HFFc6 (cell line): ENCODE data around the gene HADHA. TPM values are rescaled to one million over a fixed set of nuclear protein-coding genes. Genes with fewer than 3 reads are reported as not detected.

ENCODE experiments used
- DNase-seq: peaks from one replicate; pipeline ENCODE4 v3.0.0-alpha.2; 2018
- H3K27ac Mint-ChIP-seq: 2 replicates; pipeline ENCODE4 v1.8.0; 2020; ENCODE audit warnings: mild to moderate bottlenecking, mixed read lengths
- H3K27me3 Mint-ChIP-seq: 2 replicates; pipeline ENCODE4 v1.8.0; 2021; ENCODE audit warnings: mild to moderate bottlenecking, moderate library complexity, mixed read lengths; ENCODE audit not compliant: insufficient read depth
- H3K36me3 Mint-ChIP-seq: 2 replicates; pipeline ENCODE4 v1.8.0; 2021; ENCODE audit warnings: low read depth, mixed read lengths
- H3K4me1 Mint-ChIP-seq: 2 replicates; pipeline ENCODE4 v1.8.0; 2020; ENCODE audit warnings: low read depth, mixed read lengths
- H3K4me3 Mint-ChIP-seq: 2 replicates; pipeline ENCODE4 v1.8.0; 2020; ENCODE audit warnings: mild to moderate bottlenecking, moderate library complexity, mixed read lengths
- H3K9me3 Mint-ChIP-seq: 2 replicates; pipeline ENCODE4 v1.8.0; 2020; ENCODE audit warnings: mild to moderate bottlenecking, mixed read lengths
- total RNA-seq, 6 experiments: library from RNA; stranded (reverse); fragmentation: NEBNext Ultra II Directional; extraction: Animal tissue kit (Norgen Biotek cat#: 25700); gene quantifications; 2 replicates in 1 of 6; 3 replicates in 5 of 6; pipeline ENCODE4 v1.2.3, GENCODE V29; 2021
- TF ChIP-seq, protein P1 (sequence below): fragments of 200-600 bp; sonication (generic); IDR thresholded peaks from 2 replicates; pipeline ENCODE4 v1.5.0; 2021; ENCODE audit warnings: antibody characterized with exemption, mild to moderate bottlenecking

HADHA gene
- total RNA-seq, 6 experiments from 2014 or later = 127 to 138 (median 133) TPM

DNA sequence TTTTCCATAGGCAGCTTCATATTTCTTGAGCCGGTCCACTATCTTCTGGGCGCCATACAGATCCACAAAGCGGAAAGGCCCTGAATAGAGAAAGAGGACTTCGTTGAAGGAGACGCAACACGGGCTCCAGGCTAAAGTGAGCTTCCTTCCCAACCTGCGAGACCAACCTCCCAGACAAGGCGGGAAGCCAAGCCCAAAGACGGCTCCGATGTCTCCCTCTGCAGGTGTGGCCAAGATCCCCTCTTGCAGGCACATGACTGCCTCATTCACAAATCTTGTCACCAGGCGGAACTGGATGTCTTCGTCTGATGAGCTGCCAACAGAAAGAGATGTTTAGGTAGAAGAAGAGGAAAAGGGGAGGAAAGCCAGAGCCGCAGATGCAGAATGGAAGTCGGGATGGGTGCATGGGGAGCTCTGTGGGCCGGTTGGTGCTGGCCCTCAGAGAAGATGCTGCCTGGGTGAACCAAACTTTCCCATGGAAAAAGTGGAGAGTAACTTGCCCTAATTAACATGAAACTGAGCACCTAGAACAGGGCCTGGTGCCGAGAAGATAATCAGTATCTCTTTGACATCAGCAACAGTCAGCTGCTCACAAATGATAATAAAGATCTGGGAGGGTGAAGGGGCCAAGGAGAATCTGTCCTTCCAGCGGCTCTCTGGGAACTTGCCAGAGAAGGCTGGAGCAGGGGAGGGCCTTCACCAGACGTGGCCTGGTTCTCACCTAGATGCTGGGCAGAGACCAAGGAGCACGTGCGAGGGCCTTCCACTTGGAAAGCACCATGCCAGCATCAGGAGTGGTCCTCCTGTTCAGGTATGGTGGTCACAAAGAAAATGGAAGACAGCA, 52.9 kb downstream of the HADHA start:
- TF ChIP-seq, protein P1, sequence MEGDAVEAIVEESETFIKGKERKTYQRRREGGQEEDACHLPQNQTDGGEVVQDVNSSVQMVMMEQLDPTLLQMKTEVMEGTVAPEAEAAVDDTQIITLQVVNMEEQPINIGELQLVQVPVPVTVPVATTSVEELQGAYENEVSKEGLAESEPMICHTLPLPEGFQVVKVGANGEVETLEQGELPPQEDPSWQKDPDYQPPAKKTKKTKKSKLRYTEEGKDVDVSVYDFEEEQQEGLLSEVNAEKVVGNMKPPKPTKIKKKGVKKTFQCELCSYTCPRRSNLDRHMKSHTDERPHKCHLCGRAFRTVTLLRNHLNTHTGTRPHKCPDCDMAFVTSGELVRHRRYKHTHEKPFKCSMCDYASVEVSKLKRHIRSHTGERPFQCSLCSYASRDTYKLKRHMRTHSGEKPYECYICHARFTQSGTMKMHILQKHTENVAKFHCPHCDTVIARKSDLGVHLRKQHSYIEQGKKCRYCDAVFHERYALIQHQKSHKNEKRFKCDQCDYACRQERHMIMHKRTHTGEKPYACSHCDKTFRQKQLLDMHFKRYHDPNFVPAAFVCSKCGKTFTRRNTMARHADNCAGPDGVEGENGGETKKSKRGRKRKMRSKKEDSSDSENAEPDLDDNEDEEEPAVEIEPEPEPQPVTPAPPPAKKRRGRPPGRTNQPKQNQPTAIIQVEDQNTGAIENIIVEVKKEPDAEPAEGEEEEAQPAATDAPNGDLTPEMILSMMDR = no peak
- no peak overlapping the region for H3K4me3 Mint-ChIP-seq
- H3K9me3 Mint-ChIP-seq = no peaks in the 10 kb centered on the region
- peaks cover 4% of the 10 kb centered on the region for H3K27me3 Mint-ChIP-seq
- DNase-seq = no peak
- H3K4me1 Mint-ChIP-seq = peaks cover 15% of the 10 kb centered on the region; the same call in 1 of the 2 replicates
- H3K36me3 Mint-ChIP-seq = peaks cover 16% of the 10 kb centered on the region
- H3K27ac Mint-ChIP-seq = no peak overlapping the region

DNA sequence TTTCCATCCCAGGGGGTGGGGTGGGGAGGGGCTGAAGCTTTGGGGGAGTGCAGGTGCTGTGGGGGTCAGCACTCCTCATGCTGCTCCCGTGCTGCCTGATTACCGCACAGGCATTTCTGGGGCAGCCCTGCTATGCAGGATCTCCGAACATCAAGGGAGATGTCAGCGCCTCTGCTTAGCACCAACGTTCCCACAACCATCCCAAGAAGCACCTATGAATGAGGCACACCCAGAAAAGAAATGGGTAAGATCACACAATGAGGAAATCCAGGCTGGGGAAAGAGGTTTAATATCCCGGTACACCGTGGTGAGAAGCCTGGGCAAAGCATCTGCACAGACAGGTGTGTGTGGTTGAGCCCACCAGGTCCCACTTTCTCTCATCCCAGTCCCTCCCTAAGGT, 54.1 kb downstream of the HADHA start:
- Mint-ChIP-seq H3K27ac (no peak overlapping the region), H3K36me3 (peaks cover 16% of the 10 kb centered on the region), H3K9me3 (no peaks in the 10 kb centered on the region), H3K4me1 (peaks cover 12% of the 10 kb centered on the region; the same call in 1 of the 2 replicates), H3K27me3 (peaks cover 6% of the 10 kb centered on the region), H3K4me3 (no peak overlapping the region)
- no peak for DNase-seq
- TF ChIP-seq, protein P1 = no peak

- no peak overlapping the region for H3K27ac Mint-ChIP-seq
- no peaks in the 10 kb centered on the region for H3K9me3 Mint-ChIP-seq
- H3K36me3 Mint-ChIP-seq = peaks cover 11% of the 10 kb centered on the region; the same call in 1 of the 2 replicates
- TF ChIP-seq, protein P1 = no peak
- DNase-seq = no peak
- no peak overlapping the region for H3K4me3 Mint-ChIP-seq
- peaks cover 6% of the 10 kb centered on the region; the same call in 1 of the 2 replicates for H3K4me1 Mint-ChIP-seq
- H3K27me3 Mint-ChIP-seq = peaks cover 6% of the 10 kb centered on the region
Measured at GRCh38 chr2:26189751-26190150, 54.7 kb downstream of the HADHA start.

DNA sequence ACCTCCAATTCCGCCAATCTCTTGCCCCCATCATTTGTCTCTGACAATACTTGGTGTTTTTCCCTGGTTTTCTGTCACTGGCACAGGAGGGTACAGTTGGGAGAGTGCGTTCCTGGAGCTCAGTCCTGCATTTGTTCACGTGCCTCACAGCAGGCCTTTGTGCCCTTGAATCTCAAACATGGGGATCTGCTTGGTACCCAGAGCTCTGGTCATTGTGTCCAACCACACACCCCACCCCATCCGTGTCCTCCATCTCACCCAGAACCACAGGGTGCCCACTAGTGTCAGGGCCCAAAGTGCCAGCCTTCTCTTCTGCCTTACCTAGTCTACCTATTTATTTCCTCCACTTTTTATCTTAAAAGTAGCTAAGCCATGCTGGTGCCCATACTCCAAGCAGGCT, 55.3 kb downstream of the HADHA start:
- Mint-ChIP-seq H3K36me3 (peaks cover 7% of the 10 kb centered on the region; the same call in 1 of the 2 replicates), H3K4me3 (no peak overlapping the region), H3K9me3 (no peaks in the 10 kb centered on the region), H3K4me1 (peaks cover 4% of the 10 kb centered on the region; the same call in 1 of the 2 replicates), H3K27me3 (peaks cover 6% of the 10 kb centered on the region), H3K27ac (no peak overlapping the region)
- DNase-seq = no peak
- TF ChIP-seq, protein P1 = no peak

DNA sequence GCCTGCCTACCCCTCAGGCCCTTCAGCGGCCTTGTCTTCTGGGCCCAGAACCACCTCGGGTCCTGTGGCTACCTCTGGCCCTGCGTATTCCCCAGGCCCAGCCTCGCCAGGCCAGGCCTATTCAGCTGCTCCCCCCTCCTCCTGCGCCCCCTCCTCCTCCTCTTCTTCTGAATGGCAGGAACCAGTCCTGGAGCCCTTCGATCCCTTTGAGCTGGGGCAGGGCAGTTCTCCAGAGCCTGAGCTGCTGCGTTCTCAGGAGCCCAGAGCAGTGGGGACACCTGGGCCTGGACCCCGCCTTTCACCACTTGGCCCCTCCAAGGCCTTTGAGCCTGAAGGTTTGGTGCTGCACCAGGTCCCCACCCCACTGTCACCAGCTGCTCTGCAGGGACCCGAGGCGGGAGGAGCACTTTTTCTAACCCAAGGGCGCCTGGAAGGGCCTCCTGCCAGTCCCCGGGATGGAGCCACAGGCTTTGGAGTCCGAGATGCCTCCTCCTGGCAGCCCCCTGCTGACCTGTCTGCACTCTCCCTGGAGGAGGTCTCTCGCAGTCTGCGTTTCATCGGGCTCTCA, 56.8 kb downstream of the HADHA start:
- H3K27me3 Mint-ChIP-seq = peaks cover 6% of the 10 kb centered on the region
- no peaks in the 10 kb centered on the region for H3K9me3 Mint-ChIP-seq
- DNase-seq = no peak
- TF ChIP-seq, protein P1 = no peak
- H3K4me1 Mint-ChIP-seq = no peaks in the 10 kb centered on the region
- H3K27ac Mint-ChIP-seq = no peak overlapping the region
- H3K36me3 Mint-ChIP-seq = 0 out of 2 replicates have a peak, but pooled peaks cover 4% of the 10 kb centered on the region
- H3K4me3 Mint-ChIP-seq = no peak overlapping the region
